ENCODE data around the gene TMA7. TPM values are rescaled to one million over a fixed set of nuclear protein-coding genes. Genes with fewer than 3 reads are reported as not detected.

TMA7 gene
- total and polyA plus RNA-seq, 2 of the 13 experiments (the other 11 are each of a cell fraction or from before 2014, with no cell fraction given): 100 to 486 TPM

GRCh38 chr3:48439820-48440589 is at the start of gene TMA7, which contains the start of gene CCDC51 (continued):
- 0 out of 2 replicates have a peak, but pooled peaks have one; percentile 72 for TF ChIP-seq ZNF704 (CRISPR knock-in tag; IDR thresholded peaks at IDR 0.05; ENCODE audit: borderline replicate concordance)
- no peak for TF ChIP-seq RORA (CRISPR knock-in tag; IDR thresholded peaks at IDR 0.05)
- TF ChIP-seq ZBTB46 (CRISPR knock-in tag; IDR thresholded peaks at IDR 0.05; ENCODE audit: borderline replicate concordance): no peak
- no peak for TF ChIP-seq ZUFSP (CRISPR knock-in tag; IDR thresholded peaks at IDR 0.05; ENCODE audit: borderline replicate concordance)
- TF ChIP-seq NFIC (IDR thresholded peaks at IDR 0.05; ENCODE audit: low read length): no peak
- TF ChIP-seq DR1 (CRISPR knock-in tag; IDR thresholded peaks at IDR 0.05): peak; percentile 87
- peak; percentile 89; the same call in 1 of the 2 replicates for TF ChIP-seq HMGXB3 (CRISPR knock-in tag; IDR thresholded peaks at IDR 0.05; ENCODE audit: borderline replicate concordance)
- peak; percentile 87; the same call in 1 of the 2 replicates for TF ChIP-seq ZNF784 (CRISPR knock-in tag; IDR thresholded peaks at IDR 0.05; ENCODE audit: borderline replicate concordance)
- TF ChIP-seq ATF4 (CRISPR knock-in tag; IDR thresholded peaks at IDR 0.05): no peak
- no peak for TF ChIP-seq ZNF432 (CRISPR knock-in tag; IDR thresholded peaks at IDR 0.05; ENCODE audit: borderline replicate concordance)
- peak in 1 of 2 experiments; percentile 62; a peak in 2 of 4 replicates for TF ChIP-seq NR2F1 (CRISPR knock-in tag; IDR thresholded peaks at IDR 0.05)
- no peak for TF ChIP-seq ZMAT5 (CRISPR knock-in tag; IDR thresholded peaks at IDR 0.05; ENCODE audit: borderline replicate concordance, low read depth)
